Measurements from ENCODE around the gene ANKRD13A.
A peak's percentile ranks its signal among the peaks of the same experiment; 100 is the strongest.
"Not testable (repeated sequence)": the region's sequence is repeated elsewhere in the genome, so short reads cannot be mapped to it uniquely, and the experiment has no call there.

Gene ANKRD13A

DNA sequence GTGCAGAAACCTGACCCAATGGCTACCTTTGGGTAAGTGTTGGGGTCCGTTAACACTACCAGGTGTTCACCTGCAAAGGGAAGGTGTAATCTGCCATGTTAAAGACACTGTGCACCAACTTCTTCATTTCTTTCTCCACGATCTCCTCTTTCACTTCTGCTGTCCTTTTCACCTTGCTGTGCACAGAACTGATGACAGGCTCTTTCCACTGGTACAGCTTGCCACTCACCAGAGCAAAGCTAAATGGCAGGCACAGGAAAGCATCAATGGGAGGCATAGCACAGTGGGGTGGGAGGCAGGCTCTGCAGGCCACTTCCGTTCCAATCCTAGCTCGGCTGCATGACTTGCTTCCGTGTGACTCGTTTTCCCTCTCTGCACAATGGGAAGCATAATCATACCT is 51.7 kb downstream of the ANKRD13A start:
- DNase-seq (ENCODE audit: extremely low read depth, low read depth), result no peak
- TF ChIP-seq, protein P1, sequence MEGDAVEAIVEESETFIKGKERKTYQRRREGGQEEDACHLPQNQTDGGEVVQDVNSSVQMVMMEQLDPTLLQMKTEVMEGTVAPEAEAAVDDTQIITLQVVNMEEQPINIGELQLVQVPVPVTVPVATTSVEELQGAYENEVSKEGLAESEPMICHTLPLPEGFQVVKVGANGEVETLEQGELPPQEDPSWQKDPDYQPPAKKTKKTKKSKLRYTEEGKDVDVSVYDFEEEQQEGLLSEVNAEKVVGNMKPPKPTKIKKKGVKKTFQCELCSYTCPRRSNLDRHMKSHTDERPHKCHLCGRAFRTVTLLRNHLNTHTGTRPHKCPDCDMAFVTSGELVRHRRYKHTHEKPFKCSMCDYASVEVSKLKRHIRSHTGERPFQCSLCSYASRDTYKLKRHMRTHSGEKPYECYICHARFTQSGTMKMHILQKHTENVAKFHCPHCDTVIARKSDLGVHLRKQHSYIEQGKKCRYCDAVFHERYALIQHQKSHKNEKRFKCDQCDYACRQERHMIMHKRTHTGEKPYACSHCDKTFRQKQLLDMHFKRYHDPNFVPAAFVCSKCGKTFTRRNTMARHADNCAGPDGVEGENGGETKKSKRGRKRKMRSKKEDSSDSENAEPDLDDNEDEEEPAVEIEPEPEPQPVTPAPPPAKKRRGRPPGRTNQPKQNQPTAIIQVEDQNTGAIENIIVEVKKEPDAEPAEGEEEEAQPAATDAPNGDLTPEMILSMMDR (IDR thresholded peaks at IDR 0.05; ENCODE audit: low read depth, low read length, missing control alignments), result no peak

DNA sequence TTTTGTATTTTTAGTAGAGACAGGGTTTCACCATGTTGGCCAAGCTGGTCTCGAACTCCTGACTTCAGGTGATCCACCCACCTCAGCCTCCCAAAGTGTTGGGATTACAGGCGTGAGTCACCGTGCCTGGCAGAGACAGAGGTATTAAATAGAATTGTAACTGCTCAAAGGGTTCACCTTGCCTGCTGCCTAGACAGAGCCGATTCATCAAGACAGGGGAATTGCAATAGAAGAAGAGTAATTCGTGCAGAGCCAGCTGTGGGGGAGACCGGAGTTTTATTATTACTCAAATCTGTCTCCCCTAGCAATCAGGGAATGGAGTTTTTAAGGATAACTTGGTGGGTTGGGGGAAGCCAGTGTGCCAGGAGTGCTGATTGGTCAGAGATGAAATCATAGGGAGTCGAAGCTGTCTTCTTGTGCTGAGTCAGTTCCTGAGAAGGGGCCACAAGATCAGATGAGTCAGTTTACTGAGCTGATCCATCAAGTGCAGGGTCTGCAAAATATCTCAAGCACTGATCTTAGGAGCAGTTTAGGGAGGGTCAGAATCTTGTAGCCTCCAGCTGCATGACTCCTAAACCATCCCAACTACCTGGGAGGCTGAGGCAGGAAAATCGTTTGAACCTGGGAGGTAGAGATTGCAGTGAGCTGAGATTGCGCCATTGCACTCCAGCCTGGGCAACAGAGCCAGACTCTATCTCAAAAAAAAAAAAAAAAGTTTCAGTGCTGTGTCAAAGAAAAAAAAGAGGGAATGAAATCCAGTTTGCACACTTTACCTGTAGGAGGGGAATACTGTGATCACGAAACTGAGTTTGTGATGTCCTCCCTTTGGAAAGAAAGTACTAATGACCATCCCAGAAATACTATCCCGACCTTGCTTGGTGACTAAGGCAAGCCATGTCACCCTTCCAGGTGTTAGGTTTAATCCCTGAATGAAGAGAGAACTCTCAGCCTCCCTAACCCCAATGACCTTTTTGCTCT is 56.4 kb downstream of the ANKRD13A start:
- peak; percentile 75 for DNase-seq (ENCODE audit: extremely low read depth, low read depth)
- not testable (repeated sequence) for H3K4me3 ChIP-seq (replicated peaks; ENCODE audit: low read depth, low read length)

More for the DNA sequence above, 51.7 kb downstream of the ANKRD13A start:
- H3K4me3 ChIP-seq (replicated peaks; ENCODE audit: low read depth, low read length), result no peak overlapping the region

DNA sequence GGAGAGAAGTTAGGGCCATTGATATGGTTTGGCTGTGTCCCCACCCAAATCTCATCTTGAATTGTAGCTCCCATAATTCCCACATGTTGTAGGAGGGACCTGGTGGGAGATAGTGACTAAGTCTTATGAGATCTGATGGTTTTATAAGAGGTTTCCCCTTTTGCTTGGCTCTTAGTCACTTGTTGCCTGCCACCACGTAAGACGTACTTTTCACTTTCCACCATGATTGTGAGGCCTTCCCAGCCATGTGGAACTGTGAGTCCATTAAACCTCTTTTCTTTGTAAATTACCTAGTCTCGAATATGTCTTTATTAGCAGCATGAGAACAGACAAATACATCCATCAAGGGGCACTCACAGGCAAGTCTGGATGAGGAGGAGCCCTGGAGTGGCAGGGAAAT is 57.4 kb downstream of the ANKRD13A start:
- not testable (repeated sequence) for DNase-seq (ENCODE audit: extremely low read depth, low read depth); H3K4me3 ChIP-seq (replicated peaks; ENCODE audit: low read depth, low read length)

DNA sequence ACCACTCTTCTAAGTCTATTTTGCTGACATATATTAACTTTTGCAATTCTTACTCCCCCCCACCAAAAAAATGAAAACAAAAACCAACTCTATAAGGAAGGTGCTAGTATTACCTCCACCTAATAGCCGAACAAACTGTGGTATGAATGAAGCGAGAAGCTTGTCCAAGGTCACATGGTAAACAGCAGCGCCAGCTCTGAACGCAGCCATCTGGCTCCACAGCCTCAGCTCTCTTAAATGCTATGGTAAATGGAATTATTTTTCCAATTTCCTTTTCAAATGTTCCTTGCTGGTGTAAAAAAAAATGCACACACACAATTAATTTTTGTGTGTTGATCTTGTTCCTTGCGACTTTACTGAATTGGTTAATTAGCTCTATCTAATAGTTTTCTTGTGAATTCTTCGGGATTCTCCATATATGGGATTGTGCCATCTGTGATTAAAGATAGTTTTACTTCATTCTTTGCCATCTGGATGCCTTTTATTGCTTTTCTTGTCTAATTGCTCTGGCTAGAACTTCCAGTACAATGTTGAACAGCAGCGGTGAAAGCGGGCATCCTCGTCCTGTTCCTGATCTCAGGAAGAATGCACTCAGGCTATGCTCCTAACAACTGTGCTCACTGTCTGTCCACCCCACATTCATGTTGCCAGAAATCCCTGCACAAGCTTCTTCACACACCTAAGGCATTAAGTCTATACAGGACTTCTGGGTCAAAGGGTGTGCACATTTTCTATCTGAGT is 59.8 kb downstream of the ANKRD13A start:
- no peak for DNase-seq (ENCODE audit: extremely low read depth, low read depth)
- TF ChIP-seq, protein P1 (IDR thresholded peaks at IDR 0.05; ENCODE audit: low read depth, low read length, missing control alignments), result no peak
- no peak overlapping the region for H3K4me3 ChIP-seq (replicated peaks; ENCODE audit: low read depth, low read length)

DNA sequence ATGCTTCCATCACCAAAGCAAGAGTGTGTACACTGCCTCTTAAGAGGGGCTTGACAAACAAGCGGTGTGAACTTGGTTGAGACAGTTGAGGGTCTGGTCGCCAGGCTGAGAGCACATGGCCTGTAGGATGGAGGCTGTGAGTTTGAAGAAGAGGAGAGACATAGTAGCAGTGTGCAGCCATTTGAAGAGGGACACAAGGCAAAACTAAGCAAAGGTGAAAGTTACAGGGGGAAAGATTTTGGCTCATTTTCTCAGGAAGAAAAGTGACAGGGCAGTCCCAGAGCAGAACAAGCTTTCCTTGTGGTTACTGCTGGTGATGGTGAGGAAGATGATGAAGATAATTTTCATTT is 60.4 kb downstream of the ANKRD13A start:
- no peak overlapping the region for H3K4me3 ChIP-seq (replicated peaks; ENCODE audit: low read depth, low read length)
- no peak for DNase-seq (ENCODE audit: extremely low read depth, low read depth)
- TF ChIP-seq, protein P1 (IDR thresholded peaks at IDR 0.05; ENCODE audit: low read depth, low read length, missing control alignments), result no peak

DNA sequence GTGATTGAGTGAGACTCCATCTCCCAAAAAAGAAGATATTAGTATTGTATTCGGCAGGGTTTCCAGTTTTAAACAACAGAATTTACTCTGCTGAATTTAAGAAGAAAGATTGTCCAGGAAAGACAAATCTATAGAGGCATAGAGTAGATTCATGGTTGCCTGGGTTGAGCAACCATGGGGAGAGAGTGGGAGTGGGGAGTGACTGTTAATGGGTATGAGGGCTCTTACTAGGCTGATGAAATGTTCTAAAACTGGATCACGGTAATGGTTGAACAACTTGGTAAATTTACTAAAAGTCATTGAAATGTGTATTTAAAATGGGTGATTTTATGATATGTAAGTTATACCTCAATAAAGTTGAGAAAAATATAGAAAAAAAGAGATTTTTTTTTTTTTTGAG is 63.0 kb downstream of the ANKRD13A start:
- no peak overlapping the region for H3K4me3 ChIP-seq (replicated peaks; ENCODE audit: low read depth, low read length)
- DNase-seq (ENCODE audit: extremely low read depth, low read depth), result no peak
- TF ChIP-seq, protein P1 (IDR thresholded peaks at IDR 0.05; ENCODE audit: low read depth, low read length, missing control alignments), result no peak

DNA sequence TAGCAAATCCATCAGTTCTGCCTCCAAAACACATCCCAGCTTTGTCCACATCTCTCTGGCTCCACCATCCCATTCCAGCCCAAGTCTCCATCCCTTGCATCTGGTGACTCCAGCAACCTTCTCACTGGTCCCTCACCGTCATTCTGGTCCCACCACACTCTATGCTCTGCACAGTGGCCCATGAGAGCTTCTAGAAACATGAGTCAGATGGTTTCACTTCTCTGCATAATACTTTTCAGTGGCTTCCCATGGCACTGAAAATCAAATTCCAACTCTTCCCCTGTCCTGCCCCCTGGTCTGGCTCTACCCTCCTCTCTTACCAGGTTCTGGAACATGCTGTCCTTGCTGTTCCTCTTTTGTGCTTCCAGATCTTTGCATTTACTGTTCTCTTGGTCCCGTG is 66.3 kb downstream of the ANKRD13A start:
- DNase-seq (ENCODE audit: extremely low read depth, low read depth), result no peak
- H3K4me3 ChIP-seq (replicated peaks; ENCODE audit: low read depth, low read length), result no peak overlapping the region
- TF ChIP-seq, protein P1 (IDR thresholded peaks at IDR 0.05; ENCODE audit: low read depth, low read length, missing control alignments), result no peak
